ENCODE data around the gene IDH3A. TPM values are rescaled to one million over a fixed set of nuclear protein-coding genes. Genes with fewer than 3 reads are reported as not detected.

IDH3A gene
- total RNA-seq, 1 experiment from 2014 or later, result 116 TPM

- H3K36me3 ChIP-seq (ENCODE audit: control insufficient read depth, insufficient read depth, low read length), result no peaks in the 10 kb centered on the region
- H3K27ac ChIP-seq (ENCODE audit: low read length), result peak overlapping the region; percentile 67
- CTCF ChIA-PET, result interaction anchor here (0.5 kb wide), 1 partner anchor 99 kb away, joined by 3 read pairs; no protein-coding TSS in a partner anchor
- peaks cover 54% of the 10 kb centered on the region for H3K4me1 ChIP-seq (ENCODE audit: control insufficient read depth, insufficient read depth, low read length)
- intact Hi-C loops (cut with micrococcal nuclease; ENCODE audit: unreplicated experiment) (no loop called here), in situ Hi-C loops (cut with HindIII; ENCODE audit: low pct_unique_long_range_greater_than_20kb, low sequenced_read_pairs) (no loop called here)
- no peak for DNase-seq (ENCODE audit: low read depth, low spot score)
- H3K27me3 ChIP-seq (ENCODE audit: control insufficient read depth, insufficient read depth, low read length), result no peaks in the 10 kb centered on the region
- TF ChIP-seq CTCF (IDR thresholded peaks at IDR 0.05) (no peak), POLR2AphosphoS5 (IDR thresholded peaks at IDR 0.05; ENCODE audit: low read depth, low read length) (no peak), REST (IDR thresholded peaks at IDR 0.05; ENCODE audit: insufficient read depth in 1 of 2, low read depth in 2 of 2, low read length in 1 of 2) (no peak), TCF7L2 (IDR thresholded peaks at IDR 0.05; ENCODE audit: low read depth, low read length) (no peak), SIN3A (IDR thresholded peaks at IDR 0.05; ENCODE audit: borderline replicate concordance, insufficient read depth, low read depth, low read length) (no peak)
- POLR2A ChIA-PET, result interaction anchor here (0.5 kb wide), 1 partner anchor 63 kb away, joined by 5 read pairs; the partner anchor contains the start of gene IDH3A
- ATAC-seq, result no peak
- H3K4me3 ChIP-seq (ENCODE audit: low read depth in 2 of 2, low read length in 2 of 2), result no peak overlapping the region
- H3K9me3 ChIP-seq (ENCODE audit: control insufficient read depth, insufficient read depth, low read depth, low read length), result no peaks in the 10 kb centered on the region
- BruUV-seq (replicated peaks), result no TSS peak
Measured at GRCh38 chr15:78212008-78212407, 62.8 kb downstream of the IDH3A start.

- Histone ChIP-seq H3K36me3 (ENCODE audit: control insufficient read depth, insufficient read depth, low read length) (no peaks in the 10 kb centered on the region), H3K4me3 (ENCODE audit: low read depth in 2 of 2, low read length in 2 of 2) (0 out of 4 replicates have a peak overlapping the region, but pooled peaks of 1 of the 2 experiments have one; percentile 8), H3K27ac (ENCODE audit: low read length) (peak overlapping the region; percentile 67), H3K9me3 (ENCODE audit: control insufficient read depth, insufficient read depth, low read depth, low read length) (no peaks in the 10 kb centered on the region), H3K4me1 (ENCODE audit: control insufficient read depth, insufficient read depth, low read length) (peaks cover 53% of the 10 kb centered on the region), H3K27me3 (ENCODE audit: control insufficient read depth, insufficient read depth, low read length) (no peaks in the 10 kb centered on the region)
- ChIA-PET CTCF (interaction anchor here (0.6 kb wide), 1 partner anchor 82 kb away, joined by 3 read pairs; no protein-coding TSS in a partner anchor), POLR2A (no interaction called here)
- in situ Hi-C loops (cut with HindIII; ENCODE audit: low pct_unique_long_range_greater_than_20kb, low sequenced_read_pairs), result no loop called here
- TF ChIP-seq CTCF (IDR thresholded peaks at IDR 0.05), result no peak
- TF ChIP-seq TCF7L2 (IDR thresholded peaks at IDR 0.05; ENCODE audit: low read depth, low read length), result peak; percentile 39; the same call in 1 of the 2 replicates
- TF ChIP-seq REST (IDR thresholded peaks at IDR 0.05; ENCODE audit: insufficient read depth in 1 of 2, low read depth in 2 of 2, low read length in 1 of 2), result no peak
- TF ChIP-seq POLR2AphosphoS5 (IDR thresholded peaks at IDR 0.05; ENCODE audit: low read depth, low read length), result peak; percentile 57; the same call in 1 of the 2 replicates
- TF ChIP-seq SIN3A (IDR thresholded peaks at IDR 0.05; ENCODE audit: borderline replicate concordance, insufficient read depth, low read depth, low read length), result no peak
- DNase-seq (ENCODE audit: low read depth, low spot score), result no peak
- ATAC-seq, result peak; percentile 88
- BruUV-seq (replicated peaks), result no TSS peak
- intact Hi-C loops (cut with micrococcal nuclease; ENCODE audit: unreplicated experiment), result no loop called here
Measured at GRCh38 chr15:78212546-78213424, 63.6 kb downstream of the IDH3A start.
